OCI-LY3 (cell line): ENCODE measurements around the gene NTRK2.

Experiments used
- EZH2phosphoT487 ChIP-seq: fragments of 200-600 bp; shearing (Covaris generic); IDR thresholded peaks from 2 replicates; pipeline ENCODE4 v1.6.1; 2018; ENCODE audit warnings: antibody characterized with exemption, mixed run types, low read depth
- TF ChIP-seq, protein P1 (sequence below): fragments of 200-600, 300-600 bp; sonication (generic); IDR thresholded peaks from 2 replicates; pipeline ENCODE4 v1.5.1; 2014; ENCODE audit warnings: antibody characterized with exemption, low read length, low read depth

GRCh38 chr9:84679571-84679970 is 10.0 kb downstream of the NTRK2 start:
- TF ChIP-seq, protein P1, sequence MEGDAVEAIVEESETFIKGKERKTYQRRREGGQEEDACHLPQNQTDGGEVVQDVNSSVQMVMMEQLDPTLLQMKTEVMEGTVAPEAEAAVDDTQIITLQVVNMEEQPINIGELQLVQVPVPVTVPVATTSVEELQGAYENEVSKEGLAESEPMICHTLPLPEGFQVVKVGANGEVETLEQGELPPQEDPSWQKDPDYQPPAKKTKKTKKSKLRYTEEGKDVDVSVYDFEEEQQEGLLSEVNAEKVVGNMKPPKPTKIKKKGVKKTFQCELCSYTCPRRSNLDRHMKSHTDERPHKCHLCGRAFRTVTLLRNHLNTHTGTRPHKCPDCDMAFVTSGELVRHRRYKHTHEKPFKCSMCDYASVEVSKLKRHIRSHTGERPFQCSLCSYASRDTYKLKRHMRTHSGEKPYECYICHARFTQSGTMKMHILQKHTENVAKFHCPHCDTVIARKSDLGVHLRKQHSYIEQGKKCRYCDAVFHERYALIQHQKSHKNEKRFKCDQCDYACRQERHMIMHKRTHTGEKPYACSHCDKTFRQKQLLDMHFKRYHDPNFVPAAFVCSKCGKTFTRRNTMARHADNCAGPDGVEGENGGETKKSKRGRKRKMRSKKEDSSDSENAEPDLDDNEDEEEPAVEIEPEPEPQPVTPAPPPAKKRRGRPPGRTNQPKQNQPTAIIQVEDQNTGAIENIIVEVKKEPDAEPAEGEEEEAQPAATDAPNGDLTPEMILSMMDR = no peak
- no peak for TF ChIP-seq EZH2phosphoT487
